RWPE1 (cell line): ENCODE data around the gene NBEA.

Experiments used
- CTCF ChIA-PET: fragments of 350-600 bp; sonication (Branson Sonifier 250); formaldehyde crosslinking; extraction: SDS; loops from one replicate; lab custom pipeline; 2021; lab: Yijun Ruan, JAX
- POLR2A ChIA-PET: fragments of 400-600 bp; formaldehyde crosslinking; extraction: SDS; loops from one replicate; lab custom pipeline; 2020; ENCODE audit warnings: antibody characterized with exemption; ENCODE audit not compliant: low non-redundant PET; lab: Yijun Ruan, JAX
- DNase-seq: peaks from one replicate; pipeline ENCODE4 v3.0.0; 2012; ENCODE audit warnings: low spot score
- H3K27ac ChIP-seq: fragments of 450-650 bp; 2 replicates; pipeline ENCODE4 v1.5.1; 2017
- CTCF ChIP-seq: fragments of 450-650 bp; conservative IDR thresholded peaks from 2 replicates; pipeline ENCODE4 v1.5.1; 2017; ENCODE audit warnings: low read depth, mild to moderate bottlenecking

The NBEA gene

GRCh38 chr13:35501661-35502235 is 559.7 kb downstream of the NBEA start:
- no peak for DNase-seq
- POLR2A ChIA-PET, result no interaction called here
- CTCF ChIA-PET, result interaction anchor here (0.7 kb wide), 1 partner anchor 283 kb away, joined by 4 read pairs; no protein-coding TSS in a partner anchor
- no peak for TF ChIP-seq CTCF
- no peak overlapping the region for H3K27ac ChIP-seq

- H3K27ac ChIP-seq, result no peak overlapping the region
- ChIA-PET POLR2A (no interaction called here), CTCF (interaction anchor here (0.7 kb wide), 1 partner anchor 283 kb away, joined by 4 read pairs; no protein-coding TSS in a partner anchor)
- no peak for DNase-seq
- TF ChIP-seq CTCF, result no peak
Measured at GRCh38 chr13:35502456-35502855, 560.4 kb downstream of the NBEA start.

GRCh38 chr13:35512271-35512920 is 570.3 kb downstream of the NBEA start:
- TF ChIP-seq CTCF, result no peak
- H3K27ac ChIP-seq, result no peak overlapping the region
- CTCF ChIA-PET, result no interaction called here
- peak; percentile 62 for DNase-seq
- POLR2A ChIA-PET, result no interaction called here

- TF ChIP-seq CTCF, result no peak
- H3K27ac ChIP-seq, result no peak overlapping the region
- POLR2A ChIA-PET, result no interaction called here
- CTCF ChIA-PET, result interaction anchor here (0.6 to 0.7 kb wide), 2 partner anchors 10 to 304 kb away, joined by 3 read pairs; no protein-coding TSS in a partner anchor
- DNase-seq, result no peak
Measured at GRCh38 chr13:35514061-35514477, 572.0 kb downstream of the NBEA start.

- TF ChIP-seq CTCF, result no peak
- ChIA-PET POLR2A (no interaction called here), CTCF (interaction anchor here (0.6 to 0.7 kb wide), 2 partner anchors 9 to 303 kb away, joined by 3 read pairs; no protein-coding TSS in a partner anchor)
- no peak for DNase-seq
- no peak overlapping the region for H3K27ac ChIP-seq
Measured at GRCh38 chr13:35514801-35515502, 572.9 kb downstream of the NBEA start.

GRCh38 chr13:35518337-35518946 is 576.4 kb downstream of the NBEA start:
- no peak overlapping the region for H3K27ac ChIP-seq
- POLR2A ChIA-PET, result no interaction called here
- DNase-seq, result no peak
- no peak for TF ChIP-seq CTCF
- CTCF ChIA-PET, result no interaction called here
